Measurements from ENCODE around the gene C10orf120. TPM values are rescaled to one million over a fixed set of nuclear protein-coding genes. Genes with fewer than 3 reads are reported as not detected.

Gene C10orf120
- not detected in 2 replicates for total RNA-seq

GRCh38 chr10:122699796-122700455, at the start of gene C10orf120:
Gene C10orf120 (minus strand): TSS chr10:122699846. CDS start chr10:122699790, 56 bp downstream.

Other genes starting within 250 kb of the C10orf120 start
- not detected in 2 replicates for gene ARMS2, start 245.2 kb downstream of the C10orf120 start, total RNA-seq
- gene HTRA1, start 238.3 kb downstream of the C10orf120 start, total RNA-seq, result 93.3 and 208 TPM in 2 replicates
- 0.40 TPM in 1 of 2 replicates, not detected in the other for gene DMBT1, start 139.1 kb downstream of the C10orf120 start, total RNA-seq
- 0.08 and 0.13 TPM in 2 replicates for gene CUZD1, start 146.0 kb upstream of the C10orf120 start, total RNA-seq
- gene FAM24B, start 179.7 kb upstream of the C10orf120 start, total RNA-seq, result 2.2 and 2.8 TPM in 2 replicates
- gene FAM24A, start 210.8 kb upstream of the C10orf120 start, total RNA-seq, result not detected in 2 replicates

Data from epithelial cell of alveolus of lung (primary cell).